Measurements from ENCODE around the gene DLG3.

DLG3 gene

GRCh38 chrX:70426286-70427278 lies 18.1 kb upstream of the DLG3 start:
- H3K27ac ChIP-seq (ENCODE audit: low read depth, low read length): no peak overlapping the region
- H3K27me3 ChIP-seq (ENCODE audit: control insufficient read depth, insufficient read depth, low read length): no peaks in the 10 kb centered on the region
- H3K9ac ChIP-seq (ENCODE audit: low read depth, low read length): no peak overlapping the region
- no peak overlapping the region for H3K4me3 ChIP-seq (ENCODE audit: low read depth, low read length)
- H3K36me3 ChIP-seq (ENCODE audit: control insufficient read depth, insufficient read depth, low read length): peaks cover 41% of the 10 kb centered on the region
- peaks cover 9% of the 10 kb centered on the region for H3K4me1 ChIP-seq (ENCODE audit: control insufficient read depth, insufficient read depth, low read length)
- H3K9me3 ChIP-seq (ENCODE audit: control insufficient read depth, insufficient read depth, low read length): peaks cover 42% of the 10 kb centered on the region

- H3K27me3 ChIP-seq (ENCODE audit: control insufficient read depth, insufficient read depth, low read length): no peaks in the 10 kb centered on the region
- no peak overlapping the region for H3K4me3 ChIP-seq (ENCODE audit: low read depth, low read length)
Measured at GRCh38 chrX:70427365-70427764, 17.3 kb upstream of the DLG3 start.

GRCh38 chrX:70429759-70430158 lies 14.9 kb upstream of the DLG3 start:
- no peak overlapping the region for H3K4me3 ChIP-seq (ENCODE audit: low read depth, low read length)
- peaks cover 45% of the 10 kb centered on the region for H3K36me3 ChIP-seq (ENCODE audit: control insufficient read depth, insufficient read depth, low read length)
- 0 out of 2 replicates have a peak, but pooled peaks cover 3% of the 10 kb centered on the region for H3K4me1 ChIP-seq (ENCODE audit: control insufficient read depth, insufficient read depth, low read length)
- H3K27ac ChIP-seq (ENCODE audit: low read depth, low read length): no peak overlapping the region
- no peaks in the 10 kb centered on the region for H3K27me3 ChIP-seq (ENCODE audit: control insufficient read depth, insufficient read depth, low read length)
- peaks cover 47% of the 10 kb centered on the region for H3K9me3 ChIP-seq (ENCODE audit: control insufficient read depth, insufficient read depth, low read length)
- H3K9ac ChIP-seq (ENCODE audit: low read depth, low read length): no peak overlapping the region

More at GRCh38 chrX:70427365-70427764, 17.3 kb upstream of the DLG3 start:
- Histone ChIP-seq H3K9ac (ENCODE audit: low read depth, low read length) (no peak overlapping the region), H3K4me1 (ENCODE audit: control insufficient read depth, insufficient read depth, low read length) (peaks cover 4% of the 10 kb centered on the region), H3K9me3 (ENCODE audit: control insufficient read depth, insufficient read depth, low read length) (peaks cover 44% of the 10 kb centered on the region), H3K27ac (ENCODE audit: low read depth, low read length) (no peak overlapping the region), H3K36me3 (ENCODE audit: control insufficient read depth, insufficient read depth, low read length) (peaks cover 44% of the 10 kb centered on the region)

- H3K9me3 ChIP-seq (ENCODE audit: control insufficient read depth, insufficient read depth, low read length): peaks cover 40% of the 10 kb centered on the region; the same call in 1 of the 2 replicates
- no peak overlapping the region for H3K27ac ChIP-seq (ENCODE audit: low read depth, low read length)
- H3K9ac ChIP-seq (ENCODE audit: low read depth, low read length): no peak overlapping the region
- no peaks in the 10 kb centered on the region; the same call in 1 of the 2 replicates for H3K27me3 ChIP-seq (ENCODE audit: control insufficient read depth, insufficient read depth, low read length)
- 0 out of 2 replicates have a peak, but pooled peaks cover 3% of the 10 kb centered on the region for H3K4me1 ChIP-seq (ENCODE audit: control insufficient read depth, insufficient read depth, low read length)
- H3K36me3 ChIP-seq (ENCODE audit: control insufficient read depth, insufficient read depth, low read length): peaks cover 30% of the 10 kb centered on the region
- peak overlapping the region; percentile 76; the same call in 1 of the 2 replicates for H3K4me3 ChIP-seq (ENCODE audit: low read depth, low read length)
Measured at GRCh38 chrX:70432936-70433847, 11.4 kb upstream of the DLG3 start.

GRCh38 chrX:70433848-70434351 lies 10.7 kb upstream of the DLG3 start:
- H3K27ac ChIP-seq (ENCODE audit: low read depth, low read length): peak overlapping the region; percentile 78
- peaks cover 35% of the 10 kb centered on the region; the same call in 1 of the 2 replicates for H3K9me3 ChIP-seq (ENCODE audit: control insufficient read depth, insufficient read depth, low read length)
- peaks cover 22% of the 10 kb centered on the region for H3K36me3 ChIP-seq (ENCODE audit: control insufficient read depth, insufficient read depth, low read length)
- H3K27me3 ChIP-seq (ENCODE audit: control insufficient read depth, insufficient read depth, low read length): no peaks in the 10 kb centered on the region; the same call in 1 of the 2 replicates
- peak overlapping the region; percentile 76 for H3K4me3 ChIP-seq (ENCODE audit: low read depth, low read length)
- peak overlapping the region; percentile 67 for H3K9ac ChIP-seq (ENCODE audit: low read depth, low read length)
- 0 out of 2 replicates have a peak, but pooled peaks cover 3% of the 10 kb centered on the region for H3K4me1 ChIP-seq (ENCODE audit: control insufficient read depth, insufficient read depth, low read length)

- Histone ChIP-seq H3K36me3 (ENCODE audit: control insufficient read depth, insufficient read depth, low read length) (peaks cover 20% of the 10 kb centered on the region), H3K9me3 (ENCODE audit: control insufficient read depth, insufficient read depth, low read length) (peaks cover 37% of the 10 kb centered on the region; the same call in 1 of the 2 replicates), H3K27ac (ENCODE audit: low read depth, low read length) (peak overlapping the region; percentile 78), H3K4me3 (ENCODE audit: low read depth, low read length) (peak overlapping the region; percentile 76), H3K9ac (ENCODE audit: low read depth, low read length) (peak overlapping the region; percentile 67; the same call in 1 of the 2 replicates), H3K27me3 (ENCODE audit: control insufficient read depth, insufficient read depth, low read length) (no peaks in the 10 kb centered on the region; the same call in 1 of the 2 replicates), H3K4me1 (ENCODE audit: control insufficient read depth, insufficient read depth, low read length) (0 out of 2 replicates have a peak, but pooled peaks cover 3% of the 10 kb centered on the region)
Measured at GRCh38 chrX:70434352-70434866, 10.2 kb upstream of the DLG3 start.

- H3K4me1 ChIP-seq (ENCODE audit: control insufficient read depth, insufficient read depth, low read length): 0 out of 2 replicates have a peak, but pooled peaks cover 3% of the 10 kb centered on the region
- no peaks in the 10 kb centered on the region; the same call in 1 of the 2 replicates for H3K27me3 ChIP-seq (ENCODE audit: control insufficient read depth, insufficient read depth, low read length)
- H3K36me3 ChIP-seq (ENCODE audit: control insufficient read depth, insufficient read depth, low read length): peaks cover 14% of the 10 kb centered on the region
- peaks cover 32% of the 10 kb centered on the region; the same call in 1 of the 2 replicates for H3K9me3 ChIP-seq (ENCODE audit: control insufficient read depth, insufficient read depth, low read length)
- peak overlapping the region; percentile 3; the same call in 1 of the 2 replicates for H3K9ac ChIP-seq (ENCODE audit: low read depth, low read length)
- H3K4me3 ChIP-seq (ENCODE audit: low read depth, low read length): peak overlapping the region; percentile 76
- H3K27ac ChIP-seq (ENCODE audit: low read depth, low read length): no peak overlapping the region
Measured at GRCh38 chrX:70434914-70435586, 9.6 kb upstream of the DLG3 start.

- Histone ChIP-seq H3K27me3 (ENCODE audit: control insufficient read depth, insufficient read depth, low read length) (no peaks in the 10 kb centered on the region; the same call in 1 of the 2 replicates), H3K36me3 (ENCODE audit: control insufficient read depth, insufficient read depth, low read length) (peaks cover 4% of the 10 kb centered on the region; the same call in 1 of the 2 replicates), H3K4me1 (ENCODE audit: control insufficient read depth, insufficient read depth, low read length) (0 out of 2 replicates have a peak, but pooled peaks cover 3% of the 10 kb centered on the region), H3K9me3 (ENCODE audit: control insufficient read depth, insufficient read depth, low read length) (peaks cover 31% of the 10 kb centered on the region; the same call in 1 of the 2 replicates), H3K9ac (ENCODE audit: low read depth, low read length) (no peak overlapping the region), H3K27ac (ENCODE audit: low read depth, low read length) (no peak overlapping the region), H3K4me3 (ENCODE audit: low read depth, low read length) (no peak overlapping the region)
Measured at GRCh38 chrX:70436343-70436742, 8.3 kb upstream of the DLG3 start.

- 0 out of 2 replicates have a peak, but pooled peaks cover 3% of the 10 kb centered on the region for H3K4me1 ChIP-seq (ENCODE audit: control insufficient read depth, insufficient read depth, low read length)
- no peaks in the 10 kb centered on the region; the same call in 1 of the 2 replicates for H3K27me3 ChIP-seq (ENCODE audit: control insufficient read depth, insufficient read depth, low read length)
- H3K36me3 ChIP-seq (ENCODE audit: control insufficient read depth, insufficient read depth, low read length): peaks cover 4% of the 10 kb centered on the region; the same call in 1 of the 2 replicates
- H3K9me3 ChIP-seq (ENCODE audit: control insufficient read depth, insufficient read depth, low read length): peaks cover 29% of the 10 kb centered on the region; the same call in 1 of the 2 replicates
- no peak overlapping the region for H3K27ac ChIP-seq (ENCODE audit: low read depth, low read length)
- H3K9ac ChIP-seq (ENCODE audit: low read depth, low read length): no peak overlapping the region
- H3K4me3 ChIP-seq (ENCODE audit: low read depth, low read length): no peak overlapping the region
Measured at GRCh38 chrX:70437011-70437410, 7.6 kb upstream of the DLG3 start.
